ENCODE measurements around the gene CDC5L. TPM values are rescaled to one million over a fixed set of nuclear protein-coding genes. Genes with fewer than 3 reads are reported as not detected.
"Not testable (repeated sequence)": the region's sequence is repeated elsewhere in the genome, so short reads cannot be mapped to it uniquely, and the experiment has no call there.

The CDC5L gene
- total RNA-seq, 4 donors from 2014 or later, result 17.8 to 24.7 (median 20.8) TPM

- no peak for DNase-seq
- Histone ChIP-seq H3K27ac (no peak overlapping the region), H3K36me3 (peaks cover 0 to 6% of the 10 kb centered on the region in 2 donors), H3K4me1 (no peaks in the 10 kb centered on the region), H3K9me3 (no peaks in the 10 kb centered on the region), H3K4me3 (replicated peaks in 1 of 3) (no peak overlapping the region), H3K27me3 (no peaks in the 10 kb centered on the region)
- intact Hi-C loops (cut with DNase I), result no loop called here
- WGBS, 2 donors, result 91% methylated on average over 5 of the region's 5 CpGs
- TF ChIP-seq CTCF (IDR thresholded peaks at IDR 0.05) (no peak), POLR2A (IDR thresholded peaks at IDR 0.05) (no peak)
These were observed 53.8 kb downstream of the CDC5L start for GRCh38 chr6:44441091-44441855.

- Histone ChIP-seq H3K36me3 (peaks cover 8 to 13% of the 10 kb centered on the region in 2 donors), H3K27ac (no peak overlapping the region), H3K4me1 (no peaks in the 10 kb centered on the region), H3K4me3 (replicated peaks in 1 of 3) (no peak overlapping the region), H3K9me3 (no peaks in the 10 kb centered on the region), H3K27me3 (no peaks in the 10 kb centered on the region)
- TF ChIP-seq CTCF (IDR thresholded peaks at IDR 0.05) (no peak), POLR2A (IDR thresholded peaks at IDR 0.05) (no peak)
- intact Hi-C loops (cut with DNase I), result no loop called here
- DNase-seq, result no peak
- 98 to 100% methylated on average over 1 of the region's 1 CpG for WGBS, 2 donors
These were observed 54.7 kb downstream of the CDC5L start for GRCh38 chr6:44442236-44442635.

- Histone ChIP-seq H3K9me3 (no peaks in the 10 kb centered on the region), H3K36me3 (peaks cover 15 to 20% of the 10 kb centered on the region in 2 donors), H3K4me1 (no peaks in the 10 kb centered on the region), H3K27me3 (no peaks in the 10 kb centered on the region), H3K4me3 (replicated peaks in 1 of 3) (no peak overlapping the region), H3K27ac (no peak overlapping the region)
- TF ChIP-seq CTCF (IDR thresholded peaks at IDR 0.05) (no peak), POLR2A (IDR thresholded peaks at IDR 0.05) (no peak)
- DNase-seq, result no peak
- intact Hi-C loops (cut with DNase I), result no loop called here
These were observed 55.4 kb downstream of the CDC5L start for GRCh38 chr6:44442833-44443444.

GRCh38 chr6:44444853-44445252 lies 57.3 kb downstream of the CDC5L start:
- peaks cover 19 to 20% of the 10 kb centered on the region in 2 donors for H3K36me3 ChIP-seq
- TF ChIP-seq POLR2A (IDR thresholded peaks at IDR 0.05), result no peak
- TF ChIP-seq CTCF (IDR thresholded peaks at IDR 0.05), result no peak
- no peaks in the 10 kb centered on the region for H3K9me3 ChIP-seq
- H3K4me1 ChIP-seq, result no peaks in the 10 kb centered on the region
- no peak overlapping the region for H3K4me3 ChIP-seq (replicated peaks in 1 of 3)
- 50% methylated on average over 1 of the region's 1 CpG; no CpG with 5 or more reads in 1 of the 2 donors for WGBS, 2 donors
- H3K27ac ChIP-seq, result no peak overlapping the region
- intact Hi-C loops (cut with DNase I), result no loop called here
- H3K27me3 ChIP-seq, result no peaks in the 10 kb centered on the region
- DNase-seq, result no peak

- peaks cover 19 to 20% of the 10 kb centered on the region in 2 donors for H3K36me3 ChIP-seq
- no peak for TF ChIP-seq CTCF (IDR thresholded peaks at IDR 0.05)
- TF ChIP-seq POLR2A (IDR thresholded peaks at IDR 0.05), result no peak
- intact Hi-C loops (cut with DNase I), result no loop called here
- H3K4me1 ChIP-seq, result no peaks in the 10 kb centered on the region
- 84 to 89% methylated on average over 4 of the region's 4 CpGs for WGBS, 2 donors
- DNase-seq, result no peak
- H3K27me3 ChIP-seq, result no peaks in the 10 kb centered on the region
- no peak overlapping the region for H3K4me3 ChIP-seq (replicated peaks in 1 of 3)
- no peak overlapping the region for H3K27ac ChIP-seq
- H3K9me3 ChIP-seq, result no peaks in the 10 kb centered on the region
These were observed 59.3 kb downstream of the CDC5L start for GRCh38 chr6:44446626-44447300.

GRCh38 chr6:44449181-44449580 lies 61.7 kb downstream of the CDC5L start:
- H3K4me3 ChIP-seq (replicated peaks in 1 of 3); H3K4me1 ChIP-seq; H3K9me3 ChIP-seq; H3K27me3 ChIP-seq; H3K27ac ChIP-seq; DNase-seq; intact Hi-C loops (cut with DNase I): not testable (repeated sequence)
- H3K36me3 ChIP-seq, result peaks cover 19 to 20% of the 10 kb centered on the region in 2 donors
- 95 to 97% methylated on average over 2 of the region's 2 CpGs for WGBS, 2 donors

Measured in thyroid gland (tissue), 4 donors.